Dedifferentiated amniotic fluid mesenchymal stem cell (primary cell): ENCODE measurements around the gene TRAK2.
A peak's percentile ranks its signal among the peaks of the same experiment; 100 is the strongest.
"Not testable (repeated sequence)": the region's sequence is repeated elsewhere in the genome, so short reads cannot be mapped to it uniquely, and the experiment has no call there.

Experiments
- DNase-seq: peaks from one replicate; pipeline ENCODE4 v3.0.0-alpha.2; 2016; ENCODE audit errors: extremely low spot score

TRAK2 gene, protein sequence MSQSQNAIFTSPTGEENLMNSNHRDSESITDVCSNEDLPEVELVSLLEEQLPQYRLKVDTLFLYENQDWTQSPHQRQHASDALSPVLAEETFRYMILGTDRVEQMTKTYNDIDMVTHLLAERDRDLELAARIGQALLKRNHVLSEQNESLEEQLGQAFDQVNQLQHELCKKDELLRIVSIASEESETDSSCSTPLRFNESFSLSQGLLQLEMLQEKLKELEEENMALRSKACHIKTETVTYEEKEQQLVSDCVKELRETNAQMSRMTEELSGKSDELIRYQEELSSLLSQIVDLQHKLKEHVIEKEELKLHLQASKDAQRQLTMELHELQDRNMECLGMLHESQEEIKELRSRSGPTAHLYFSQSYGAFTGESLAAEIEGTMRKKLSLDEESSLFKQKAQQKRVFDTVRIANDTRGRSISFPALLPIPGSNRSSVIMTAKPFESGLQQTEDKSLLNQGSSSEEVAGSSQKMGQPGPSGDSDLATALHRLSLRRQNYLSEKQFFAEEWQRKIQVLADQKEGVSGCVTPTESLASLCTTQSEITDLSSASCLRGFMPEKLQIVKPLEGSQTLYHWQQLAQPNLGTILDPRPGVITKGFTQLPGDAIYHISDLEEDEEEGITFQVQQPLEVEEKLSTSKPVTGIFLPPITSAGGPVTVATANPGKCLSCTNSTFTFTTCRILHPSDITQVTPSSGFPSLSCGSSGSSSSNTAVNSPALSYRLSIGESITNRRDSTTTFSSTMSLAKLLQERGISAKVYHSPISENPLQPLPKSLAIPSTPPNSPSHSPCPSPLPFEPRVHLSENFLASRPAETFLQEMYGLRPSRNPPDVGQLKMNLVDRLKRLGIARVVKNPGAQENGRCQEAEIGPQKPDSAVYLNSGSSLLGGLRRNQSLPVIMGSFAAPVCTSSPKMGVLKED

GRCh38 chr2:201451292-201452057 lies at the start of gene TRAK2, which contains the start of gene STRADB:
TSS of gene TRAK2 (minus strand) at chr2:201451458. CDS start at chr2:201420507, 30,951 bp downstream.
TSS of gene STRADB (plus strand) at chr2:201451740. CDS start at chr2:201454841, 3,101 bp downstream.
- peak; percentile 94 for DNase-seq

GRCh38 chr2:201500534-201500933 lies 49.3 kb upstream of the TRAK2 start:
- no peak for DNase-seq

GRCh38 chr2:201496785-201497184 lies 45.5 kb upstream of the TRAK2 start:
- no peak for DNase-seq

DNA sequence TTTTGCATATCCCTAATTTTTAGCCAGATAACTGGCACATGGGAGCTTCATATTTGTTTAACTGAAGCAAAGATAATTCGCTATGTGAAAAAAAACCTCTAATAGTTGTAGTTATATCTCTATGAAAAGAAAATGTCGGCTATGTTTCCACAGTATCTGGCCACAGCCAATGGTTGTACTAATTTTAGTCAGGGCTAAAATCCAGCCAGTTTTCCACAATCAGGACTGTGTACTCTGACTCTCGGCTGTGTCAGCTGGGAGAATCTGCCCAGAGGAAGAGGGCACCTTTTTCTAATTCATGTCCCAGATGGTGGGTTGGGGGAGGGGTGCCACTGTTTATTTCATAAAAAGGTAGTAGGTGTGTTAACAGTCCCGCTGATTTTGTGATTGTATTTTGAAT lies 39.0 kb upstream of the TRAK2 start:
- no peak for DNase-seq

- no peak for DNase-seq
These were observed 33.5 kb upstream of the TRAK2 start for GRCh38 chr2:201484805-201485204.

- DNase-seq: not testable (repeated sequence)
These were observed 32.5 kb upstream of the TRAK2 start for GRCh38 chr2:201483758-201484157.

GRCh38 chr2:201483342-201483741 lies 32.1 kb upstream of the TRAK2 start:
- no peak for DNase-seq

- DNase-seq: no peak
These were observed 31.3 kb upstream of the TRAK2 start for GRCh38 chr2:201482543-201482942.

DNA sequence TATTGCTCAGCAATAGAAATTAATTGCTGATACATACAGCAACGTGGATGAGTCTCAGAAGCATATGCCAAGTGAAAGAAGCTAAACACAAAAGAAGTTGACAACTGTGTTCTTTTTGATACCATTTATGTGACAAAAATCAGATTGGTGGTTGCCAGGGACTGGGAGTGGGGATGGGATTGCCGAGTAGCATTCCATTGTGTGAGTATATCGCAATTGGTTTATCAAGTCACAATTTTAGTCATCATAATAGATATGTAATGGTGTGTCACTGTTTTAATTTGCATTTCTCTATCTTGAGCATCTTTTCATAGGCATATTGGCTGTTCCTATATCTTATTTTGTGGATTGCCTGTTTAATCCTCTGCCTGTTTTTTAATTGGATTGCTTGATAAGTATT lies 21.2 kb upstream of the TRAK2 start:
- no peak for DNase-seq

- DNase-seq: peak; percentile 48
These were observed 20.6 kb upstream of the TRAK2 start for GRCh38 chr2:201471732-201472393.

GRCh38 chr2:201470821-201471731 lies 19.8 kb upstream of the TRAK2 start:
- no peak for DNase-seq

- no peak for DNase-seq
These were observed 16.4 kb upstream of the TRAK2 start for GRCh38 chr2:201467666-201468065.

- peak; percentile 84 for DNase-seq
These were observed 14.9 kb upstream of the TRAK2 start for GRCh38 chr2:201466050-201466675.

DNA sequence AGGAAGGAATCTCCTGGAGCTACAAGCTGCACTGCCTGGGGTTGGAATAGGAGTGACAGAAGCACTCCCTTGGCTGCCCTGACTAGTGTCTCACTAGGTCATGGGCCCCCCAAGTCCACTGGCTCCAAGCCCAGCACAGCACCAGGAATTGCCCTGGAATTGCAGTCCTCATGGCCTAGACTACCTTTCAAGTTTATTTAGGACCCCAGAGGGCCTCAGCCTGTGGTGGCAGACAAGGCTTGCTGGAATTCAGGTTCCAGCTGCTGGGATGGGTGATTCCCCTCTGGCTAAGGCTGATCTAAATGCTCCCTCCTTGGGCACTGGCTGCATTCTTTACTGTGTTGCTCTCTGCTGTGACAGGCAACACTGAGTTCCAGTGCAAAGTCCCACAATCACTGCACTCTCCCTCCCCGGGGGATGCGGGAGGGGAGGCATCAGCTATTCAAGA lies 14.3 kb upstream of the TRAK2 start:
- DNase-seq: no peak

GRCh38 chr2:201464547-201464946 lies 13.3 kb upstream of the TRAK2 start:
- no peak for DNase-seq

- DNase-seq: no peak
These were observed 9.3 kb upstream of the TRAK2 start for GRCh38 chr2:201460532-201460931.

- DNase-seq: no peak
These were observed 7.1 kb upstream of the TRAK2 start for GRCh38 chr2:201458381-201458780.

DNA sequence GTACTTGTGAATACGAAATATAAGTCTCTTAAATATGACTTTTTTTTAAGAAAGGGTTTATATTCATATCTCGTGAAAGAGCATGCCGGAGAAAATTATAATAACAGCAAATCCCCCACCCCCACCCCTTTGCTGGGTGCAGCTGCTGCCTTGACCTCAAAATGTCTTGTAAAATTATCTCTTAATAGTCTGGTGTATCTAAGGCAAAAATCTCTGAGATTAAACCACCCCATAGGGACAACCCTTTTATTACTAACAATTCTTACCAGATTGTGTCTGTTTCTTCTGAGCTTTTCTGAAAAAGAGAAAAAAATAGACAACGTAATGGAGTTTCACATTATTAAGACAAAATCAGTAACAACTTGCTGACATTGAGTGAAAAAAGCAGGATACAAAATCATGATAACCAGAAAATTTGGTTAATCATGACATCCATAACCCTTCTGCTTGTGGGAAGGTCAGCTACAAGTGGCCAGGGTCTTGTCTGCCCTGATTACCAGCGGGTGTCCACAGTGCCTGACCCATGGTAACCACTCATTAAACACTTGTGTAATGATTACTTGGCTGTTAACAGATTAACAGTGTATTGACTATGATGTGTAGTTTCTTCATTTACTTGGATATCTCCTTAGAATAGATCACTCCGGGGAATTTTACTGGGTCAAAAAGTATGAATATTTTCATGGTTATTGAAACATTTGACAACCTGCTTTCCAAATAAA lies 1.8 kb upstream of the TRAK2 start:
- no peak for DNase-seq
